D721Med (cell line): ENCODE data around the gene CD1B.
"Not testable (repeated sequence)": the region's sequence is repeated elsewhere in the genome, so short reads cannot be mapped to it uniquely, and the experiment has no call there.

Experiments
- DNase-seq: peaks from one replicate; pipeline ENCODE4 v3.0.0; 2011; ENCODE audit warnings: low spot score; ENCODE audit not compliant: insufficient read length
- FAIRE-seq: peaks from 2 replicates; lab custom pipeline; 2011; peaks lifted over from hg19 to GRCh38; lab: Jason Lieb, UNC
- TF ChIP-seq, protein P1 (sequence below): IDR thresholded peaks from 2 replicates; pipeline ENCODE4 v1.5.1; 2012; ENCODE audit warnings: mild to moderate bottlenecking, control low read depth; ENCODE audit not compliant: insufficient read depth; ENCODE audit errors: missing control alignments

CD1B gene

DNA sequence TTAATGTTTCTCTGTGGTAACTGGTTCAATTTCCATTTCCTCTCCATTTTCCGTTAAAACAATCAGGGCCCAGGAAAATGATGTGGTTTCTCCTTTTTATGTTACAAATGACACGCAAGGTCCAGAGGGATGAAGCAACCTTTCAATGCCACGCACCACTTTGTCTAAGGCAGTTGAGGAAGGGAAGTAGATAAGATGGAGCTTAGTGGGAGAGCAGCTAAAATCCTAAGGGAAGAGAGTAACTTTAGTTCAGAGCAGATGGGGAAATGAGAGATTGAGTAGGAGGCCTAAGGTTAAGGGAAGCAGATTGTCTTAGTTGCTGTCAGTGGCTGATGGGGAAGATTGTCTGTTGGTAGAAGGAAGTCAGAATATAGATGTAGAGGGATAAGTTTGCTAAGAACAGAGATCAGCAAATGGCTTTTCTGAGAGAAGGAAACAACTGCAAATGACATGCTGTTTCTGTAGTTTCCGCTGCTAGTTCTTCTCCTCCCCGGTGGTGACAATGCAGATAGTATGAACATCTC, 40.9 kb downstream of the CD1B start:
- DNase-seq = no peak
- TF ChIP-seq, protein P1, sequence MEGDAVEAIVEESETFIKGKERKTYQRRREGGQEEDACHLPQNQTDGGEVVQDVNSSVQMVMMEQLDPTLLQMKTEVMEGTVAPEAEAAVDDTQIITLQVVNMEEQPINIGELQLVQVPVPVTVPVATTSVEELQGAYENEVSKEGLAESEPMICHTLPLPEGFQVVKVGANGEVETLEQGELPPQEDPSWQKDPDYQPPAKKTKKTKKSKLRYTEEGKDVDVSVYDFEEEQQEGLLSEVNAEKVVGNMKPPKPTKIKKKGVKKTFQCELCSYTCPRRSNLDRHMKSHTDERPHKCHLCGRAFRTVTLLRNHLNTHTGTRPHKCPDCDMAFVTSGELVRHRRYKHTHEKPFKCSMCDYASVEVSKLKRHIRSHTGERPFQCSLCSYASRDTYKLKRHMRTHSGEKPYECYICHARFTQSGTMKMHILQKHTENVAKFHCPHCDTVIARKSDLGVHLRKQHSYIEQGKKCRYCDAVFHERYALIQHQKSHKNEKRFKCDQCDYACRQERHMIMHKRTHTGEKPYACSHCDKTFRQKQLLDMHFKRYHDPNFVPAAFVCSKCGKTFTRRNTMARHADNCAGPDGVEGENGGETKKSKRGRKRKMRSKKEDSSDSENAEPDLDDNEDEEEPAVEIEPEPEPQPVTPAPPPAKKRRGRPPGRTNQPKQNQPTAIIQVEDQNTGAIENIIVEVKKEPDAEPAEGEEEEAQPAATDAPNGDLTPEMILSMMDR = no peak
- FAIRE-seq = no peak

- no peak for DNase-seq
- no peak for FAIRE-seq
- TF ChIP-seq, protein P1 = no peak
Measured at GRCh38 chr1:158289811-158290210, 41.5 kb downstream of the CD1B start, which contains the start of gene CD1C. Gene CD1C (plus strand): TSS chr1:158289923. CDS start chr1:158290065, 142 bp downstream.

- FAIRE-seq (no peak), DNase-seq (no peak)
- TF ChIP-seq, protein P1 = no peak
Measured at GRCh38 chr1:158286941-158287346, 44.4 kb downstream of the CD1B start.

DNA sequence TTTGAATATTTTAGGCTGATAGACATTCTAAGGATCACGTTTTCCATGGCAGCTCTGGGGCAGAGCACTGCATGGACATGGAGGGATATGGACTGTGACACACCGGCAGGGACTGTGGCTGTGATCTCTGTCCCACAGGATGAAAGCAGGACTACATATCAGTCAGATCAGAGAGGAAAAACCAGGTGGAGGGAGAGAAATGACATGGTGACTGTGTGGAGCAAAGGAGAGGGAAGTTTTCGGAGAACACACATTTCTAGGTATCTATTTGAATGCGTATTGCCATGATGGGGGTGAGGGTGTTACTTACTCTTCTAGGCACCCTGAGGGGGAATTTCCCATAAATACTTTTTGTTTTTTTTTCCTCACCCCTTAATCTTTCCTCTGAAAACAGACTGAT, 44.8 kb downstream of the CD1B start:
- FAIRE-seq (no peak), DNase-seq (no peak)
- TF ChIP-seq, protein P1 = no peak

DNA sequence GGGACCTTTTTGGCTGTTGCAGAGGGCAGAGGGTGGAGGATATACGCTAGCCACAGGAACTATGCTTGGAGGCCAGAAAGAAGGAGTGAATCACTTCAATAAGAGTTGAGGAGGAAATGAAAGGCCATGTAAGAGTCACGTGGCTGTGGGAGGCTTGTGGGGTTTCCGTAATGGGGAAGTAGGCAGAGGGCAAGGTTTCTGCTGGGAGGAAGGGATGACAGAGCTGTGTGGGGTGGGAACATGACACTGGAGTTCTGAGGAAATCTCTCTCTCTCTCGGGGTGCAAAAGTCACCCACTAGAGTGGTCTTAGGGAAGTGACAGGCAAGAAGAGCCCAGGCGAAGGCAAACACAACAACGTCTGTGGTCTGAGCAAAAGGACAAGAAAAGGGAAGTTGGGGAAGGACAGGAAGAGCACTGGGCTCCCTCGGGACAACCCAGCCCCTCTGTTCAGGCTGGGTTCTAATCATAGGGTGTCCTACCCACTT, 45.5 kb downstream of the CD1B start:
- DNase-seq = no peak
- FAIRE-seq = no peak
- TF ChIP-seq, protein P1 = no peak

DNA sequence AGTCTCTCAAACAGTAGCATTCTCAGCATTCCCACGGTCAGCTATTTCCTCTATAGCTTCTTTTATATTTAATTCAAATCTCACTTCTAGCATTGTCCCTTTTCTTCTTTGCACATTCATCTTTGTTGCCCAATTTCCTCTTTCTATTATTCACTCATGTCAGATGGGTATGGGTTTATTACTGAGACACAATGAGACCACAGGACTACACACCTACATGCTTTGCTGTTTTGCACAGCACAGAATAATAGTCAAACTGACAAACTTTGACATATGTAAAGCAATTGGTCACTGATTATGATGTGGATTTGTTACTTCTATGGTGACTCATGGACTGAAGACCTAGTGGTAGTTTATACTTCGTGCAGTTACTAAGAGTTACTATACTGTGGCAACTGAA, 47.4 kb downstream of the CD1B start:
- FAIRE-seq (no peak), DNase-seq (no peak)
- TF ChIP-seq, protein P1 = no peak

- FAIRE-seq, DNase-seq: not testable (repeated sequence)
Measured at GRCh38 chr1:158282421-158282820, 48.9 kb downstream of the CD1B start.
